ENCODE measurements around the gene MICAL2. TPM values are rescaled to one million over a fixed set of nuclear protein-coding genes. Genes with fewer than 3 reads are reported as not detected.

Gene MICAL2
- polyA plus RNA-seq, 2 of the 4 experiments (the other 2 are of a cell fraction) = 39.8 to 42.1 TPM

DNA sequence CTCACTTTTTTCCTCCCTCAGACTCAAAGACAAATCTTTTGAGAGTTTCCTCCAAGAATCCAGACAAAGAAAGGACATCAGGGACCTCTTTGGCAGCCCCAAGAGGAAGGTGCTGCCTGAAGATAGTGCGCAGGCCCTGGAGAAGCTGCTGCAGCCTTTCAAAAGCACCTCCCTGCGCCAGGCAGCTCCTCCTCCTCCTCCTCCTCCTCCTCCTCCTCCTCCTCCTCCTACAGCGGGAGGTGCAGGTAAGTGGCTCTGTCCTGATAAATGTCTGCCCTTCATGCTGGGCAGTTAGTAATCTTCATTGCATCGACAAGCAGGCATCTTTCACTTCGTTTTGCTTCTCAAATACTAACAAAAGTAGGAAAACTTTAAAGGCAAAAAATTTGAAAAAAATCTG, 184.2 kb downstream of the MICAL2 start:
- FAIRE-seq (no peak), DNase-seq (ENCODE audit: low read depth in 1 of 2, low spot score in 1 of 2) (no peak), ATAC-seq (no peak)
- Histone ChIP-seq H3K4me2 (no peak overlapping the region), H3K4me3 (no peak overlapping the region), H3K4me1 (no peaks in the 10 kb centered on the region), H3K9me3 (peaks cover 10% of the 10 kb centered on the region; the same call in 1 of the 3 replicates), H3K27ac (no peak overlapping the region)
- CTCF ChIA-PET = interaction anchor here (8.0 kb wide), 1 partner anchor 33 kb away, joined by 111 read pairs; no protein-coding TSS in a partner anchor
- no peak for TF ChIP-seq PHF8 (IDR thresholded peaks at IDR 0.05; ENCODE audit: borderline replicate concordance, low read depth)
- TF ChIP-seq, protein P1, sequence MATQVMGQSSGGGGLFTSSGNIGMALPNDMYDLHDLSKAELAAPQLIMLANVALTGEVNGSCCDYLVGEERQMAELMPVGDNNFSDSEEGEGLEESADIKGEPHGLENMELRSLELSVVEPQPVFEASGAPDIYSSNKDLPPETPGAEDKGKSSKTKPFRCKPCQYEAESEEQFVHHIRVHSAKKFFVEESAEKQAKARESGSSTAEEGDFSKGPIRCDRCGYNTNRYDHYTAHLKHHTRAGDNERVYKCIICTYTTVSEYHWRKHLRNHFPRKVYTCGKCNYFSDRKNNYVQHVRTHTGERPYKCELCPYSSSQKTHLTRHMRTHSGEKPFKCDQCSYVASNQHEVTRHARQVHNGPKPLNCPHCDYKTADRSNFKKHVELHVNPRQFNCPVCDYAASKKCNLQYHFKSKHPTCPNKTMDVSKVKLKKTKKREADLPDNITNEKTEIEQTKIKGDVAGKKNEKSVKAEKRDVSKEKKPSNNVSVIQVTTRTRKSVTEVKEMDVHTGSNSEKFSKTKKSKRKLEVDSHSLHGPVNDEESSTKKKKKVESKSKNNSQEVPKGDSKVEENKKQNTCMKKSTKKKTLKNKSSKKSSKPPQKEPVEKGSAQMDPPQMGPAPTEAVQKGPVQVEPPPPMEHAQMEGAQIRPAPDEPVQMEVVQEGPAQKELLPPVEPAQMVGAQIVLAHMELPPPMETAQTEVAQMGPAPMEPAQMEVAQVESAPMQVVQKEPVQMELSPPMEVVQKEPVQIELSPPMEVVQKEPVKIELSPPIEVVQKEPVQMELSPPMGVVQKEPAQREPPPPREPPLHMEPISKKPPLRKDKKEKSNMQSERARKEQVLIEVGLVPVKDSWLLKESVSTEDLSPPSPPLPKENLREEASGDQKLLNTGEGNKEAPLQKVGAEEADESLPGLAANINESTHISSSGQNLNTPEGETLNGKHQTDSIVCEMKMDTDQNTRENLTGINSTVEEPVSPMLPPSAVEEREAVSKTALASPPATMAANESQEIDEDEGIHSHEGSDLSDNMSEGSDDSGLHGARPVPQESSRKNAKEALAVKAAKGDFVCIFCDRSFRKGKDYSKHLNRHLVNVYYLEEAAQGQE (IDR thresholded peaks at IDR 0.05) = no peak
- TF ChIP-seq CBX8 (IDR thresholded peaks at IDR 0.05) = no peak
- TF ChIP-seq TFCP2L1 (CRISPR knock-in tag; IDR thresholded peaks at IDR 0.05) = no peak
- TF ChIP-seq EHMT2 (IDR thresholded peaks at IDR 0.05; ENCODE audit: low read depth) = no peak
- no peak for TF ChIP-seq KDM5A (IDR thresholded peaks at IDR 0.05)
- TF ChIP-seq RAD21 (conservative IDR thresholded peaks at IDR 0.05 in 1 of 2, IDR thresholded peaks at IDR 0.05 in 1 of 2) = no peak
- POLR2A ChIA-PET = no interaction called here
- 72% methylated on average over 5 of the region's 5 CpGs for WGBS (ENCODE audit: missing lambda C conversion rate)

DNA sequence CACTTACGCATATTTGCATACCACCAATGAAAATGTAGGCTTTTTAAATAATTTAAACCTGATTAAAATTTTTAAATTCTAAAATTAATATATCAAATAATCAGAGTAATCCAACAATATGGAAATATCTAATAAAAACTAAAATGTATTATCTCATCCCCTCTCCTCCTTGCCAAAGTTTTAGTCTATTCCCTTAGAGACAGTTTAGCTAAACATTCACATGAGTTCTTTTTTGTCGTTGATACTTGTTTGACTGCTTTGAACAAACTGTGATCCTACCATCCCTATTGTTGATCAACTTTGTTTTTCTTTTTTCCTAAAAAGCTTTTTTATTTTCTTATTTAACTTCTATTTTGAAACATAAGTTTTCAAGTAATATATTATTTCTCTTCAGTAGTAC, 185.6 kb downstream of the MICAL2 start:
- FAIRE-seq = no peak

More for the DNA sequence above, 185.6 kb downstream of the MICAL2 start:
- ChIA-PET POLR2A (no interaction called here), CTCF (interaction anchor here (1.3 kb wide), 1 partner anchor 35 kb away, joined by 3 read pairs; no protein-coding TSS in a partner anchor)
- Histone ChIP-seq H3K9me3 (peaks cover 10% of the 10 kb centered on the region; the same call in 1 of the 3 replicates), H3K4me2 (no peak overlapping the region), H3K4me3 (no peak overlapping the region), H3K4me1 (no peaks in the 10 kb centered on the region), H3K27ac (no peak overlapping the region)
- DNase-seq (ENCODE audit: low read depth in 1 of 2, low spot score in 1 of 2) (no peak), ATAC-seq (no peak)
- 75% methylated on average over 2 of the region's 2 CpGs for WGBS (ENCODE audit: missing lambda C conversion rate)
- TF ChIP-seq RARB (CRISPR knock-in tag; IDR thresholded peaks at IDR 0.05) (no peak), RFX5 (IDR thresholded peaks at IDR 0.05) (no peak), NR3C1 (IDR thresholded peaks at IDR 0.05) (no peak), BHLHE40 (IDR thresholded peaks at IDR 0.05; ENCODE audit: low read depth, low read length) (no peak), CHD4 (IDR thresholded peaks at IDR 0.05; ENCODE audit: borderline replicate concordance) (no peak), MYC (IDR thresholded peaks at IDR 0.05; ENCODE audit: borderline replicate concordance, low read length) (no peak), HOXA7 (CRISPR knock-in tag; IDR thresholded peaks at IDR 0.05) (no peak), POLR2AphosphoS2 (conservative IDR thresholded peaks at IDR 0.05; ENCODE audit: low read length) (no peak), TP53 (CRISPR knock-in tag; IDR thresholded peaks at IDR 0.05) (no peak), RAD21 (conservative IDR thresholded peaks at IDR 0.05 in 1 of 2, IDR thresholded peaks at IDR 0.05 in 1 of 2) (no peak), SREBF2 (IDR thresholded peaks at IDR 0.05) (no peak), TFCP2L1 (CRISPR knock-in tag; IDR thresholded peaks at IDR 0.05) (no peak), FOSB (CRISPR knock-in tag; IDR thresholded peaks at IDR 0.05) (no peak), CEBPB (IDR thresholded peaks at IDR 0.05) (no peak)
- TF ChIP-seq, protein P2, sequence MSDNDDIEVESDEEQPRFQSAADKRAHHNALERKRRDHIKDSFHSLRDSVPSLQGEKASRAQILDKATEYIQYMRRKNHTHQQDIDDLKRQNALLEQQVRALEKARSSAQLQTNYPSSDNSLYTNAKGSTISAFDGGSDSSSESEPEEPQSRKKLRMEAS (IDR thresholded peaks at IDR 0.05) = no peak
- TF ChIP-seq, protein P3, sequence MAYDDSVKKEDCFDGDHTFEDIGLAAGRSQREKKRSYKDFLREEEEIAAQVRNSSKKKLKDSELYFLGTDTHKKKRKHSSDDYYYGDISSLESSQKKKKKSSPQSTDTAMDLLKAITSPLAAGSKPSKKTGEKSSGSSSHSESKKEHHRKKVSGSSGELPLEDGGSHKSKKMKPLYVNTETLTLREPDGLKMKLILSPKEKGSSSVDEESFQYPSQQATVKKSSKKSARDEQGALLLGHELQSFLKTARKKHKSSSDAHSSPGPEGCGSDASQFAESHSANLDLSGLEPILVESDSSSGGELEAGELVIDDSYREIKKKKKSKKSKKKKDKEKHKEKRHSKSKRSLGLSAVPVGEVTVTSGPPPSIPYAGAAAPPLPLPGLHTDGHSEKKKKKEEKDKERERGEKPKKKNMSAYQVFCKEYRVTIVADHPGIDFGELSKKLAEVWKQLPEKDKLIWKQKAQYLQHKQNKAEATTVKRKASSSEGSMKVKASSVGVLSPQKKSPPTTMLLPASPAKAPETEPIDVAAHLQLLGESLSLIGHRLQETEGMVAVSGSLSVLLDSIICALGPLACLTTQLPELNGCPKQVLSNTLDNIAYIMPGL (CRISPR knock-in tag; IDR thresholded peaks at IDR 0.05; ENCODE audit: borderline replicate concordance) = no peak
- TF ChIP-seq, protein P1 (IDR thresholded peaks at IDR 0.05) = no peak
- TF ChIP-seq, protein P4, sequence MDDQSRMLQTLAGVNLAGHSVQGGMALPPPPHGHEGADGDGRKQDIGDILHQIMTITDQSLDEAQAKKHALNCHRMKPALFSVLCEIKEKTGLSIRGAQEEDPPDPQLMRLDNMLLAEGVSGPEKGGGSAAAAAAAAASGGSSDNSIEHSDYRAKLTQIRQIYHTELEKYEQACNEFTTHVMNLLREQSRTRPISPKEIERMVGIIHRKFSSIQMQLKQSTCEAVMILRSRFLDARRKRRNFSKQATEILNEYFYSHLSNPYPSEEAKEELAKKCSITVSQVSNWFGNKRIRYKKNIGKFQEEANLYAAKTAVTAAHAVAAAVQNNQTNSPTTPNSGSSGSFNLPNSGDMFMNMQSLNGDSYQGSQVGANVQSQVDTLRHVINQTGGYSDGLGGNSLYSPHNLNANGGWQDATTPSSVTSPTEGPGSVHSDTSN (IDR thresholded peaks at IDR 0.05) = no peak
- TF ChIP-seq, protein P5, sequence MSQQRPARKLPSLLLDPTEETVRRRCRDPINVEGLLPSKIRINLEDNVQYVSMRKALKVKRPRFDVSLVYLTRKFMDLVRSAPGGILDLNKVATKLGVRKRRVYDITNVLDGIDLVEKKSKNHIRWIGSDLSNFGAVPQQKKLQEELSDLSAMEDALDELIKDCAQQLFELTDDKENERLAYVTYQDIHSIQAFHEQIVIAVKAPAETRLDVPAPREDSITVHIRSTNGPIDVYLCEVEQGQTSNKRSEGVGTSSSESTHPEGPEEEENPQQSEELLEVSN (IDR thresholded peaks at IDR 0.05; ENCODE audit: borderline replicate concordance, low read depth) = no peak
- TF ChIP-seq, protein P6, sequence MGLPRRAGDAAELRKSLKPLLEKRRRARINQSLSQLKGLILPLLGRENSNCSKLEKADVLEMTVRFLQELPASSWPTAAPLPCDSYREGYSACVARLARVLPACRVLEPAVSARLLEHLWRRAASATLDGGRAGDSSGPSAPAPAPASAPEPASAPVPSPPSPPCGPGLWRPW (IDR thresholded peaks at IDR 0.05) = no peak

Measured in A549 (cell line).